HG03342 (cell line): ENCODE data around the gene ALK.

Experiments
- ATAC-seq: cut with Tn5 transposase; IDR thresholded peaks from one replicate; pipeline ENCODE4 v1.9.1; 2021; ENCODE audit warnings: mild to moderate bottlenecking, moderate library complexity; ENCODE audit not compliant: unreplicated experiment

The ALK gene

GRCh38 chr2:29921560-29921915, at the start of gene ALK:
Gene ALK (minus strand): TSS chr2:29921586. CDS start chr2:29920659, 927 bp downstream.
- no peak for ATAC-seq

- ATAC-seq: no peak
Measured at GRCh38 chr2:29966266-29966665, 44.9 kb upstream of the ALK start.

GRCh38 chr2:29963972-29964570, 42.7 kb upstream of the ALK start:
- ATAC-seq: no peak

- ATAC-seq: no peak
Measured at GRCh38 chr2:29962922-29963321, 41.5 kb upstream of the ALK start.

GRCh38 chr2:29954316-29954715, 32.9 kb upstream of the ALK start:
- ATAC-seq: no peak

- ATAC-seq: no peak
Measured at GRCh38 chr2:29952973-29953372, 31.6 kb upstream of the ALK start.

- ATAC-seq: no peak
Measured at GRCh38 chr2:29951576-29951975, 30.2 kb upstream of the ALK start.

- ATAC-seq: no peak
Measured at GRCh38 chr2:29950481-29950880, 29.1 kb upstream of the ALK start.

- ATAC-seq: no peak
Measured at GRCh38 chr2:29949042-29949441, 27.7 kb upstream of the ALK start.

GRCh38 chr2:29946505-29946904, 25.1 kb upstream of the ALK start:
- ATAC-seq: no peak

GRCh38 chr2:29942711-29943110, 21.3 kb upstream of the ALK start:
- no peak for ATAC-seq

GRCh38 chr2:29940706-29941105, 19.3 kb upstream of the ALK start:
- no peak for ATAC-seq

- no peak for ATAC-seq
Measured at GRCh38 chr2:29936020-29936419, 14.6 kb upstream of the ALK start.

- ATAC-seq: no peak
Measured at GRCh38 chr2:29931818-29932217, 10.4 kb upstream of the ALK start.

- peak; percentile 63 for ATAC-seq
Measured at GRCh38 chr2:29923110-29923721, 1.8 kb upstream of the ALK start.

- no peak for ATAC-seq
Measured at GRCh38 chr2:29922605-29923004, 1.2 kb upstream of the ALK start.

- no peak for ATAC-seq
Measured at GRCh38 chr2:29920631-29921559, 491 bp downstream of the ALK start.

GRCh38 chr2:29920130-29920577, 1.2 kb downstream of the ALK start:
- ATAC-seq: no peak

- no peak for ATAC-seq
Measured at GRCh38 chr2:29918941-29919340, 2.4 kb downstream of the ALK start.

- no peak for ATAC-seq
Measured at GRCh38 chr2:29917781-29918180, 3.6 kb downstream of the ALK start.

- no peak for ATAC-seq
Measured at GRCh38 chr2:29916571-29916970, 4.8 kb downstream of the ALK start.

GRCh38 chr2:29910960-29911359, 10.4 kb downstream of the ALK start:
- no peak for ATAC-seq
